K562 (cell line): Measurements from ENCODE around the gene LMNTD2. TPM values are rescaled to one million over a fixed set of nuclear protein-coding genes. Genes with fewer than 3 reads are reported as not detected.

Experiments used
- ATAC-seq: fragments of 200-7000 bp; cut with Tn5 transposase; 3 replicates; pipeline ENCODE4 v1.9.1; 2020; ENCODE audit warnings: moderate library complexity
- BruUV-seq: library from RNA; stranded (reverse); fragments of 400-500 nt; replicated peaks from 2 replicates; lab custom pipeline; 2021; lab: Mats Ljungman, UMichigan
- CTCF ChIA-PET: fragments of 300-600 bp; formaldehyde crosslinking; extraction: SDS; loops from one replicate; lab custom pipeline; 2021; ENCODE audit warnings: low intra/inter-chr PET ratio; lab: Yijun Ruan, JAX
- POLR2A ChIA-PET: fragments of 300-600, 350-650 bp; sonication (Branson Sonifier 250); formaldehyde crosslinking; extraction: SDS; loops from one replicate; lab custom pipeline; 2021; ENCODE audit warnings: antibody characterized with exemption, inconsistent platforms; lab: Yijun Ruan, JAX
- DNase-seq, 4 experiments: peaks; one replicate each; pipeline versions ENCODE4 v3.0.0 to v3.0.0-alpha.2; 2011 to 2018; ENCODE audit warnings: low spot score in 3 of 4, mixed read lengths in 3 of 4; ENCODE audit errors: extremely low read depth in 1 of 4
- FAIRE-seq: peaks from 2 replicates; lab custom pipeline; 2011; peaks lifted over from hg19 to GRCh38; lab: Jason Lieb, UNC
- H2AFZ ChIP-seq: 2 replicates; pipeline ENCODE4 v1.6.0; 2011; ENCODE audit warnings: low read depth, low read length, control low read depth, inconsistent platforms
- H3K27ac ChIP-seq: fragments of 200-600 bp; 3 replicates; pipeline ENCODE4 v1.8.0; 2011; ENCODE audit warnings: low read depth, mild to moderate bottlenecking, control low read depth, inconsistent platforms, low read length, moderate library complexity, mixed read lengths; ENCODE audit errors: extremely low read depth
- H3K27me3 ChIP-seq, 2 experiments: fragments of 300-600 bp in 1 of 2; 2 replicates in 1 of 2; 3 replicates in 1 of 2; pipeline versions ENCODE4 v1.6.0 to v1.8.0; 2011; ENCODE audit warnings: inconsistent platforms in 2 of 2, low read length in 2 of 2, mild to moderate bottlenecking in 1 of 2, mixed read lengths in 1 of 2, moderate library complexity in 1 of 2; ENCODE audit not compliant: control insufficient read depth in 2 of 2, insufficient read depth in 2 of 2
- H3K36me3 ChIP-seq: fragments of 300-600 bp; 3 replicates; pipeline ENCODE4 v1.8.0; 2011; ENCODE audit warnings: mild to moderate bottlenecking, low read length, inconsistent platforms; ENCODE audit not compliant: control insufficient read depth, insufficient read depth
- H3K4me1 ChIP-seq, 2 experiments: fragments of 200-600 bp in 1 of 2; replicated peaks in 1 of 2; 2 replicates in 1 of 2; 3 replicates in 1 of 2; pipeline versions ENCODE4 v1.5.1 to v1.8.0; 2011; ENCODE audit warnings: inconsistent platforms in 2 of 2, low read length in 2 of 2, mild to moderate bottlenecking in 1 of 2, mixed read lengths in 1 of 2, moderate library complexity in 1 of 2; ENCODE audit not compliant: control insufficient read depth in 2 of 2, insufficient read depth in 2 of 2
- H3K4me2 ChIP-seq: 2 replicates; pipeline ENCODE4 v1.6.1; 2011; ENCODE audit warnings: low read length, control low read depth, inconsistent platforms, mixed read lengths; ENCODE audit not compliant: insufficient read depth
- H3K4me3 ChIP-seq: fragments of 200-600 bp; sonication (generic), shearing (Covaris generic); 2 replicates; pipeline ENCODE4 v1.5.1; 2016; ENCODE audit warnings: control low read depth, inconsistent platforms
- H3K79me2 ChIP-seq: fragments of 200-600 bp; 3 replicates; pipeline ENCODE4 v1.8.0; 2011; ENCODE audit warnings: low read length, inconsistent platforms; ENCODE audit not compliant: control insufficient read depth, insufficient read depth
- H3K9ac ChIP-seq, 2 experiments: 2 replicates each; pipeline versions ENCODE4 v1.6.0 to v1.6.1; 2011; ENCODE audit warnings: low read depth in 2 of 2, low read length in 2 of 2, control low read depth in 1 of 2, inconsistent platforms in 1 of 2, mild to moderate bottlenecking in 1 of 2, mixed read lengths in 1 of 2; ENCODE audit not compliant: insufficient read depth in 1 of 2
- H3K9me1 ChIP-seq: one replicate; pipeline ENCODE4 v1.6.0; 2011; ENCODE audit warnings: inconsistent platforms, mild to moderate bottlenecking, low read length, moderate library complexity; ENCODE audit not compliant: control insufficient read depth, insufficient read depth
- H3K9me3 ChIP-seq: replicated peaks from 2 replicates; pipeline ENCODE4 v1.5.1; 2011; ENCODE audit warnings: low read depth, low read length, inconsistent platforms; ENCODE audit not compliant: control insufficient read depth, insufficient read depth
- H4K20me1 ChIP-seq: replicated peaks from 2 replicates; pipeline ENCODE4 v1.6.1; 2011; ENCODE audit warnings: low read length, inconsistent platforms, mixed read lengths; ENCODE audit not compliant: control insufficient read depth, insufficient read depth
- CBFA2T2 ChIP-seq: fragments of 450-650 bp; conservative IDR thresholded peaks from 2 replicates; pipeline ENCODE4 v1.6.1; 2017; ENCODE audit warnings: mild to moderate bottlenecking
- ESRRA ChIP-seq: fragments of 450-650 bp; IDR thresholded peaks from 2 replicates; pipeline ENCODE4 v1.6.1; 2014; ENCODE audit warnings: low read depth, mild to moderate bottlenecking, moderate library complexity, borderline replicate concordance
- POLR2G ChIP-seq: fragments of 200-400 bp; formaldehyde crosslinking; IDR thresholded peaks from 2 replicates; pipeline ENCODE4 v1.6.1; 2017; ENCODE audit warnings: low read depth, mild to moderate bottlenecking, antibody characterized with exemption, low read length, moderate library complexity
- RBM17 ChIP-seq: fragments of 200-400 bp; formaldehyde crosslinking; IDR thresholded peaks from 2 replicates; pipeline ENCODE4 v1.6.1; 2017; ENCODE audit warnings: low read depth, mild to moderate bottlenecking, low read length, borderline replicate concordance
- RFX7 ChIP-seq: fragments of 250-450 bp; sonication (Bioruptor Pico); IDR thresholded peaks from 2 replicates; pipeline ENCODE4 v1.5.1; 2021; ENCODE audit warnings: mild to moderate bottlenecking
- SRSF9 ChIP-seq: fragments of 200-400 bp; formaldehyde crosslinking; IDR thresholded peaks from 2 replicates; pipeline ENCODE4 v1.6.1; 2017; ENCODE audit warnings: low read depth, low read length, borderline replicate concordance
- TAF1 ChIP-seq: IDR thresholded peaks from 2 replicates; pipeline ENCODE4 v1.6.1; 2011; ENCODE audit warnings: mild to moderate bottlenecking, low read length, moderate library complexity; ENCODE audit not compliant: insufficient read depth, control insufficient read depth, severe bottlenecking; ENCODE audit errors: extremely low read depth
- TRIM24 ChIP-seq, 2 experiments: fragments of 450-650 bp; IDR thresholded peaks; 2 replicates each; pipeline ENCODE4 v1.6.1; 2016
- ZBTB7A ChIP-seq: IDR thresholded peaks from 2 replicates; pipeline ENCODE4 v1.6.1; 2011; ENCODE audit warnings: low read depth, mild to moderate bottlenecking, low read length, moderate library complexity, borderline replicate concordance; ENCODE audit not compliant: control insufficient read depth
- ZNF717 ChIP-seq: fragments of 250-450 bp; sonication (Bioruptor Pico); IDR thresholded peaks from 2 replicates; pipeline ENCODE4 v1.5.0; 2021
- WGBS: fragments of 100-300 bp; shearing (Covaris generic); methylation state at CpG from one replicate; pipeline ENCODE4 v1.1.6; 2016; ENCODE audit warnings: low coverage, mixed read lengths; ENCODE audit not compliant: insufficient coverage; ENCODE audit errors: missing lambda C conversion rate; 5-methylcytosine and 5-hydroxymethylcytosine counted together
- in situ Hi-C: fragments of 300-500 bp; cut with MboI; formaldehyde crosslinking; loops from 4 replicates; pipeline ENCODE4 v1.15.0; 2018; ENCODE audit warnings: inconsistent platforms, mixed read lengths
- intact Hi-C: fragments of 100-400 bp; cut with micrococcal nuclease; formaldehyde crosslinking; loops from 2 replicates; pipeline ENCODE4 v1.14.2; 2022
- polyA plus RNA-seq, 8 experiments: library from polyadenylated mRNA; depleted of rRNA in 4 of 8; stranded (reverse) in 5 of 8; unstranded in 3 of 8; fragments of >200 nt; fragmentation: Nextera tagmentation in 2 of 8; fragmentation: Illumina TruSeq in 1 of 8; extraction: Ambion mirVana in 2 of 8; extraction: Trizol in 1 of 8; gene quantifications; 2 replicates each; pipeline versions ENCODE4 v1.2.1 to v1.2.3, GENCODE V29; 2011 to 2014; ENCODE audit warnings: inconsistent platforms in 1 of 8, missing spikeins in 1 of 8
- total RNA-seq, 7 experiments: library from RNA; depleted of rRNA in 6 of 7; stranded (reverse); fragments of >200 nt in 6 of 7; fragmentation: Illumina TruSeq in 2 of 7; extraction: Trizol in 2 of 7; gene quantifications; 2 replicates each; pipeline versions ENCODE4 v1.2.1 to v1.2.3, GENCODE V29; 2011 to 2021; ENCODE audit warnings: low replicate concordance in 1 of 7
- TF ChIP-seq, protein P1 (sequence below): fragments of 200-800 bp; sonication (Bioruptor generic); IDR thresholded peaks from 2 replicates; pipeline ENCODE4 v1.6.1; 2017; ENCODE audit warnings: missing genetic modification characterization, missing compliant biosample characterization
- TF ChIP-seq, protein P2 (sequence below): sonication (generic); formaldehyde crosslinking; IDR thresholded peaks from 2 replicates; pipeline ENCODE4 v1.8.1; 2023; ENCODE audit warnings: mild to moderate bottlenecking, missing genetic modification reagents

The LMNTD2 gene
- total and polyA plus RNA-seq, 9 of the 15 experiments (the other 6 are each of a cell fraction or from before 2014, with no cell fraction given): 0.48 to 4.2 (median 1.5) TPM; not detected in 3

GRCh38 chr11:555227-555779, 5.2 kb downstream of the LMNTD2 start:
- ATAC-seq (no peak), DNase-seq (no peak), FAIRE-seq (no peak)
- Histone ChIP-seq H3K36me3 (no peaks in the 10 kb centered on the region), H3K27me3 (no peaks in the 10 kb centered on the region), H3K4me2 (no peak overlapping the region), H3K4me1 (peaks cover 27 to 99% of the 10 kb centered on the region in 2 experiments), H4K20me1 (no peaks in the 10 kb centered on the region), H3K79me2 (peaks cover 6% of the 10 kb centered on the region; the same call in 1 of the 3 replicates), H3K4me3 (no peak overlapping the region; the same call in 1 of the 2 replicates), H3K9ac (no peak overlapping the region), H3K27ac (no peak overlapping the region), H3K9me1 (peaks cover 2% of the 10 kb centered on the region), H3K9me3 (no peaks in the 10 kb centered on the region)
- ChIA-PET CTCF (interaction anchor here (1.8 kb wide), 1 partner anchor 173 kb away, joined by 12 read pairs; no protein-coding TSS in a partner anchor), POLR2A (interaction anchor here (0.6 to 1.8 kb wide), 4 partner anchors 14 to 254 kb away, joined by 3 to 5 read pairs (median 4); partner anchors contain the start of gene TALDO1)
- in situ Hi-C loops: no loop called here
- WGBS: 44% methylated on average over 9 of the region's 57 CpGs
- intact Hi-C loops: loop anchor here (10.0 kb wide), 2 partner anchors 59 to 139 kb away; partner anchors contain the start of genes DEAF1, IRF7 and TMEM80
- BruUV-seq: no TSS peak
- no peak for TF ChIP-seq CBFA2T2
- no peak for TF ChIP-seq RBM17
- TF ChIP-seq SRSF9: no peak
- TF ChIP-seq POLR2G: peak; percentile 62; the same call in 1 of the 2 replicates
- TF ChIP-seq, protein P1, sequence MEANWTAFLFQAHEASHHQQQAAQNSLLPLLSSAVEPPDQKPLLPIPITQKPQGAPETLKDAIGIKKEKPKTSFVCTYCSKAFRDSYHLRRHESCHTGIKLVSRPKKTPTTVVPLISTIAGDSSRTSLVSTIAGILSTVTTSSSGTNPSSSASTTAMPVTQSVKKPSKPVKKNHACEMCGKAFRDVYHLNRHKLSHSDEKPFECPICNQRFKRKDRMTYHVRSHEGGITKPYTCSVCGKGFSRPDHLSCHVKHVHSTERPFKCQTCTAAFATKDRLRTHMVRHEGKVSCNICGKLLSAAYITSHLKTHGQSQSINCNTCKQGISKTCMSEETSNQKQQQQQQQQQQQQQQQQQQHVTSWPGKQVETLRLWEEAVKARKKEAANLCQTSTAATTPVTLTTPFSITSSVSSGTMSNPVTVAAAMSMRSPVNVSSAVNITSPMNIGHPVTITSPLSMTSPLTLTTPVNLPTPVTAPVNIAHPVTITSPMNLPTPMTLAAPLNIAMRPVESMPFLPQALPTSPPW: peak; percentile 55; the same call in 1 of the 2 replicates
- TF ChIP-seq, protein P2, sequence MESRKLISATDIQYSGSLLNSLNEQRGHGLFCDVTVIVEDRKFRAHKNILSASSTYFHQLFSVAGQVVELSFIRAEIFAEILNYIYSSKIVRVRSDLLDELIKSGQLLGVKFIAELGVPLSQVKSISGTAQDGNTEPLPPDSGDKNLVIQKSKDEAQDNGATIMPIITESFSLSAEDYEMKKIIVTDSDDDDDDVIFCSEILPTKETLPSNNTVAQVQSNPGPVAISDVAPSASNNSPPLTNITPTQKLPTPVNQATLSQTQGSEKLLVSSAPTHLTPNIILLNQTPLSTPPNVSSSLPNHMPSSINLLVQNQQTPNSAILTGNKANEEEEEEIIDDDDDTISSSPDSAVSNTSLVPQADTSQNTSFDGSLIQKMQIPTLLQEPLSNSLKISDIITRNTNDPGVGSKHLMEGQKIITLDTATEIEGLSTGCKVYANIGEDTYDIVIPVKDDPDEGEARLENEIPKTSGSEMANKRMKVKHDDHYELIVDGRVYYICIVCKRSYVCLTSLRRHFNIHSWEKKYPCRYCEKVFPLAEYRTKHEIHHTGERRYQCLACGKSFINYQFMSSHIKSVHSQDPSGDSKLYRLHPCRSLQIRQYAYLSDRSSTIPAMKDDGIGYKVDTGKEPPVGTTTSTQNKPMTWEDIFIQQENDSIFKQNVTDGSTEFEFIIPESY (CRISPR knock-in tag): peak; percentile 57
- peak; percentile 34; the same call in 1 of the 2 replicates for TF ChIP-seq ZBTB7A
- TF ChIP-seq TAF1: peak; percentile 1
- no peak for TF ChIP-seq ESRRA
- TF ChIP-seq TRIM24 (IDR thresholded peaks at IDR 0.05): no peak
- no peak for TF ChIP-seq RFX7
- TF ChIP-seq ZNF717: no peak
- TF ChIP-seq, all 486 proteins: peak for 5
- no peak overlapping the region for H2AFZ ChIP-seq
